Peyer's patch (tissue), 4 donors: ENCODE results near the gene COX4I1.
"Not testable (repeated sequence)": the region's sequence is repeated elsewhere in the genome, so short reads cannot be mapped to it uniquely, and the experiment has no call there.

ENCODE experiments used
- CTCF ChIP-seq, 6 experiments: fragments of 450-650 bp in 4 of 6; fragments of 200-600 bp in 2 of 6; sonication (generic) in 1 of 6; IDR thresholded peaks; one replicate each; pipeline ENCODE4 v1.5.1; 2017 to 2019; ENCODE audit warnings: antibody characterized with exemption in 6 of 6, mild to moderate bottlenecking in 3 of 6, moderate library complexity in 1 of 6
- POLR2A ChIP-seq, 2 donors: fragments of 450-650 bp; IDR thresholded peaks; one replicate each; pipeline ENCODE4 v1.5.1; 2017; ENCODE audit warnings: antibody characterized with exemption in 2 of 2, mild to moderate bottlenecking in 2 of 2, moderate library complexity in 2 of 2

GRCh38 chr16:85817195-85817594 is 17.7 kb downstream of the COX4I1 start:
- TF ChIP-seq CTCF, POLR2A (IDR thresholded peaks at IDR 0.05): not testable (repeated sequence)
